Endothelial cell of umbilical vein (primary cell): ENCODE data around the gene SBF1. TPM values are rescaled to one million over a fixed set of nuclear protein-coding genes. Genes with fewer than 3 reads are reported as not detected.
"Not testable (repeated sequence)": the region's sequence is repeated elsewhere in the genome, so short reads cannot be mapped to it uniquely, and the experiment has no call there.

Experiments
- BruUV-seq: library from RNA; stranded (reverse); fragments of 400-500 nt; replicated peaks from 2 replicates; lab custom pipeline; 2021; lab: Mats Ljungman, UMichigan
- CTCF ChIA-PET: fragments of 300-600, 350-600 bp; sonication (Branson Sonifier 250); formaldehyde crosslinking; loops from one replicate; lab custom pipeline; 2021; ENCODE audit warnings: antibody characterized with exemption, inconsistent platforms; lab: Charles Lee
- POLR2A ChIA-PET: fragments of 300-600, 350-600 bp; sonication (Branson Sonifier 250); formaldehyde crosslinking; loops from one replicate; lab custom pipeline; 2021; ENCODE audit warnings: antibody characterized with exemption, inconsistent platforms; lab: Charles Lee
- DNase-seq: peaks from one replicate; pipeline ENCODE4 v3.0.0-alpha.2; 2011; ENCODE audit warnings: low read depth, low spot score
- FAIRE-seq: peaks from 2 replicates; lab custom pipeline; 2011; peaks lifted over from hg19 to GRCh38; lab: Jason Lieb, UNC
- H2AFZ ChIP-seq: 2 replicates; pipeline ENCODE4 v1.6.0; 2012; ENCODE audit warnings: low read depth, low read length, control low read depth, inconsistent platforms
- H3K27ac ChIP-seq: 2 replicates; pipeline ENCODE4 v1.5.1; 2011; ENCODE audit warnings: low read depth, mild to moderate bottlenecking, control low read depth, low read length, moderate library complexity; ENCODE audit not compliant: insufficient read depth
- H3K27me3 ChIP-seq, 2 experiments: 2 replicates each; pipeline versions ENCODE4 v1.6.0 to v1.6.1; 2011; ENCODE audit warnings: low read length in 2 of 2, mixed read lengths in 1 of 2; ENCODE audit not compliant: control insufficient read depth in 2 of 2, insufficient read depth in 2 of 2
- H3K36me3 ChIP-seq, 2 experiments: 2 replicates in 1 of 2; 3 replicates in 1 of 2; pipeline ENCODE4 v1.5.1; 2011; ENCODE audit warnings: low read length in 2 of 2, mild to moderate bottlenecking in 1 of 2, moderate library complexity in 1 of 2; ENCODE audit not compliant: control insufficient read depth in 2 of 2, insufficient read depth in 2 of 2; ENCODE audit errors: extremely low read depth in 1 of 2
- H3K4me1 ChIP-seq: 3 replicates; pipeline ENCODE4 v1.5.1; 2011; ENCODE audit warnings: mild to moderate bottlenecking, low read length; ENCODE audit not compliant: control insufficient read depth, insufficient read depth; ENCODE audit errors: extremely low read depth
- H3K4me2 ChIP-seq: 2 replicates; pipeline ENCODE4 v1.6.1; 2011; ENCODE audit warnings: low read length, control low read depth, mixed read lengths; ENCODE audit not compliant: insufficient read depth
- H3K4me3 ChIP-seq, 3 experiments: fragments of 200-600 bp in 1 of 3; sonication (generic), shearing (Covaris generic) in 1 of 3; replicated peaks in 1 of 3; 2 replicates each; pipeline ENCODE4 v1.5.1; 2011 to 2016; ENCODE audit warnings: control low read depth in 3 of 3, low read length in 3 of 3, mild to moderate bottlenecking in 2 of 3, inconsistent platforms in 1 of 3, low read depth in 1 of 3, moderate library complexity in 1 of 3; ENCODE audit not compliant: insufficient read depth in 1 of 3
- H3K79me2 ChIP-seq: 2 replicates; pipeline ENCODE4 v1.6.0; 2012; ENCODE audit warnings: low read length, inconsistent platforms; ENCODE audit not compliant: control insufficient read depth, insufficient read depth
- H3K9ac ChIP-seq: replicated peaks from 2 replicates; pipeline ENCODE3; 2011; ENCODE audit warnings: low read length, control low read depth; ENCODE audit not compliant: insufficient read depth; ENCODE audit errors: extremely low read depth
- H3K9me1 ChIP-seq: replicated peaks from 3 replicates; pipeline ENCODE4 v1.6.0; 2011; ENCODE audit warnings: mild to moderate bottlenecking, low read length; ENCODE audit not compliant: control insufficient read depth, insufficient read depth; ENCODE audit errors: extremely low read depth
- H3K9me3 ChIP-seq: replicated peaks from 2 replicates; pipeline ENCODE4 v1.5.1; 2012; ENCODE audit warnings: low read length, inconsistent platforms; ENCODE audit not compliant: control insufficient read depth, insufficient read depth
- H4K20me1 ChIP-seq: replicated peaks from 2 replicates; pipeline ENCODE3; 2011; ENCODE audit warnings: mild to moderate bottlenecking, low read length; ENCODE audit not compliant: control insufficient read depth, insufficient read depth; ENCODE audit errors: extremely low read depth
- CTCF ChIP-seq, 2 donors: IDR thresholded peaks; 1 replicate in 1 of 2; 2 replicates in 1 of 2; pipeline ENCODE4 v1.5.1; 2011; ENCODE audit warnings: low read length in 2 of 2, mild to moderate bottlenecking in 2 of 2, moderate library complexity in 2 of 2, control low read depth in 1 of 2, inconsistent platforms in 1 of 2, low read depth in 1 of 2; ENCODE audit not compliant: insufficient read depth in 1 of 2; ENCODE audit errors: extremely low read depth in 1 of 2
- EZH2 ChIP-seq: IDR thresholded peaks from 2 replicates; pipeline ENCODE4 v1.6.1; 2012; ENCODE audit warnings: borderline replicate concordance, low read depth, mild to moderate bottlenecking, moderate library complexity, low read length, inconsistent platforms; ENCODE audit not compliant: severe bottlenecking
- FOS ChIP-seq: IDR thresholded peaks from 2 replicates; pipeline ENCODE4 v1.6.1; 2011; ENCODE audit warnings: mild to moderate bottlenecking, low read length, moderate library complexity, borderline replicate concordance; ENCODE audit not compliant: insufficient read depth
- GATA2 ChIP-seq: IDR thresholded peaks from 2 replicates; pipeline ENCODE4 v1.7.0; 2011; ENCODE audit warnings: low read depth, mild to moderate bottlenecking, moderate library complexity, mixed read lengths, low read length; ENCODE audit not compliant: insufficient read length, insufficient read depth
- JUN ChIP-seq: IDR thresholded peaks from 2 replicates; pipeline ENCODE4 v1.6.1; 2011; ENCODE audit warnings: borderline replicate concordance, low read depth; ENCODE audit not compliant: insufficient read length, insufficient read depth
- MYC ChIP-seq: IDR thresholded peaks from one replicate; pipeline ENCODE4 v1.6.1; 2011; ENCODE audit warnings: mild to moderate bottlenecking, low read depth, low read length
- POLR2A ChIP-seq: IDR thresholded peaks from 2 replicates; pipeline ENCODE4 v1.6.1; 2012; ENCODE audit warnings: low read depth, mild to moderate bottlenecking, control low read depth, low read length
- POLR2AphosphoS5 ChIP-seq: IDR thresholded peaks from 2 replicates; pipeline ENCODE4 v1.6.1; 2012; ENCODE audit warnings: low read depth, mild to moderate bottlenecking, control low read depth, low read length, moderate library complexity; ENCODE audit not compliant: insufficient read depth
- dilution Hi-C: fragments of 300-500 bp; cut with MboI; formaldehyde crosslinking; loops from one replicate; pipeline ENCODE4 v1.15.0; 2019; ENCODE audit warnings: low sequenced_read_pairs; ENCODE audit not compliant: extremely low pct_ligation_motif_present
- intact Hi-C: fragments of 100-400 bp; cut with micrococcal nuclease; formaldehyde crosslinking; loops from one replicate; pipeline ENCODE4 v1.10.0; 2022
- polyA plus RNA-seq, 4 experiments: library from polyadenylated mRNA; depleted of rRNA in 3 of 4; stranded (reverse) in 3 of 4; unstranded in 1 of 4; fragments of >200 nt; gene quantifications; 2 replicates each; pipeline versions ENCODE4 v1.2.1 to v1.2.3, GENCODE V29; 2011 to 2012; ENCODE audit warnings: missing spikeins in 1 of 4
- total RNA-seq: library from RNA; stranded (reverse); gene quantifications from 2 replicates; pipeline ENCODE4 v1.2.3, GENCODE V29; 2021
- TF ChIP-seq, protein P1 (sequence below): IDR thresholded peaks from 2 replicates; pipeline ENCODE4 v1.6.1; 2011; ENCODE audit not compliant: insufficient read depth, insufficient read length

SBF1 gene
- total and polyA plus RNA-seq, 2 donors (not counting 3 experiments of a cell fraction or from before 2014, with no cell fraction given), result 36.3 to 68.6 TPM

DNA sequence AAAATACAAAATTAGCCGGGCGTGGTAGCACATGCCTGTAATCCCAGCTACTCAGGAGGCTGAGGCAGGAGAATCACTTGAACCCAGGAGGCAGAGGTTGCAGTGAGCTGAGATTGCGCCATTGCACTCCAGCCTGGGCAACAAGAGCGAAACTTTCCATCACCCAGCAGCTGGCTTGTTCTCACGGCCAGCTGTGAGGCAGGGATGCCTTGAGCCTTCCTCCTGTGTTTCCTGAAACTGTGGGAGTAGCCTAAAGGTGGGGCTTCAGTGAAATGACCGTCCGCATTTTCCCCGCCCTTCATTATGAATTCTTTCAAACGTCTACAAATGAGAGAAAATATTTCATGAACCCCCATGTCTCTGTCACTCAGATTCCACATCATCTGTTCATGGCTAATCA is 65.9 kb downstream of the SBF1 start:
- dilution Hi-C loops, FAIRE-seq, H3K27me3 ChIP-seq, CTCF ChIA-PET, H3K79me2 ChIP-seq, H4K20me1 ChIP-seq, H3K4me1 ChIP-seq, intact Hi-C loops, H3K9ac ChIP-seq, H2AFZ ChIP-seq, H3K9me3 ChIP-seq, DNase-seq, POLR2A ChIA-PET, H3K9me1 ChIP-seq, H3K4me2 ChIP-seq, H3K27ac ChIP-seq, BruUV-seq, H3K4me3 ChIP-seq: not testable (repeated sequence)
- H3K36me3 ChIP-seq, result peaks cover 4 to 12% of the 10 kb centered on the region in 2 experiments

DNA sequence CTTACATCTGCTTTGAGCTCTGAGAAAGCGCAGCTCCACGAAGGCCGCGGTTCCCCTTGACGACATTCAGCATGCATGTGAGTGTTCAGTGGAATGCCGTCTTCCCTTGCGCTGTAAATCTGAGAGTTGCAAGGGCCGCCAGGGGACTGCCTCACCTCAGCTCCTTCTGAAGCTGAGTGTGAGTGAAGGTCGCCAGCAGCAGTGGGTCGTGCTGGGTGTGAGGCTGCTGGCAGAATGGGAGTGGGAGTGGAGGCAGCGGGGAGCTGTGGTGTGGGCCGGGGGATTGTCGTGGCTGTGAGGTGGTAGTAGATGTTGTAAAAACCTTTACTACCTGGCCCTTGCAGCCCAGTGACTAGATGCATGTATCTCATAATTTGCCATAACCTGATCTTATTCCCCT is 66.5 kb downstream of the SBF1 start:
- POLR2A ChIA-PET, result no interaction called here
- peaks cover 6% of the 10 kb centered on the region for H3K4me1 ChIP-seq
- intact Hi-C loops, result no loop called here
- no TSS peak for BruUV-seq
- H3K9me3 ChIP-seq, result no peaks in the 10 kb centered on the region
- FAIRE-seq (no peak), DNase-seq (no peak)
- H3K27me3 ChIP-seq, result no peaks in the 10 kb centered on the region
- no peak overlapping the region for H3K4me3 ChIP-seq
- H2AFZ ChIP-seq, result no peak overlapping the region
- peaks cover 4 to 9% of the 10 kb centered on the region in 2 experiments for H3K36me3 ChIP-seq
- no peak overlapping the region for H3K27ac ChIP-seq
- H3K79me2 ChIP-seq, result peaks cover 5% of the 10 kb centered on the region
- no peak overlapping the region for H3K4me2 ChIP-seq
- H3K9ac ChIP-seq, result no peak overlapping the region
- H3K9me1 ChIP-seq, result no peaks in the 10 kb centered on the region
- CTCF ChIA-PET, result no interaction called here
- no peaks in the 10 kb centered on the region for H4K20me1 ChIP-seq
- dilution Hi-C loops, result no loop called here
- TF ChIP-seq POLR2A (no peak), CTCF (IDR thresholded peaks at IDR 0.05; ENCODE audit: extremely low read depth in 1 of 2, insufficient read depth in 1 of 2, low read depth in 1 of 2, low read length in 2 of 2) (no peak), GATA2 (no peak), EZH2 (no peak), FOS (no peak), POLR2AphosphoS5 (no peak), MYC (no peak), JUN (no peak)
- TF ChIP-seq, protein P1, sequence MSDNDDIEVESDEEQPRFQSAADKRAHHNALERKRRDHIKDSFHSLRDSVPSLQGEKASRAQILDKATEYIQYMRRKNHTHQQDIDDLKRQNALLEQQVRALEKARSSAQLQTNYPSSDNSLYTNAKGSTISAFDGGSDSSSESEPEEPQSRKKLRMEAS, result no peak
